Suprapubic skin (tissue), 4 donors: ENCODE results near the gene ZDHHC14.

Source experiments
- CTCF ChIP-seq, 2 donors: fragments of 200-600 bp in 1 of 2; fragments of 450-650 bp in 1 of 2; sonication (generic) in 1 of 2; IDR thresholded peaks; one replicate each; pipeline ENCODE4 v1.5.1; 2016 to 2019; ENCODE audit warnings: antibody characterized with exemption in 2 of 2, mild to moderate bottlenecking in 1 of 2, moderate library complexity in 1 of 2
- POLR2A ChIP-seq, 2 donors: fragments of 450-650 bp; IDR thresholded peaks; one replicate each; pipeline ENCODE4 v1.6.1; 2017; ENCODE audit warnings: antibody characterized with exemption in 2 of 2, mild to moderate bottlenecking in 2 of 2, moderate library complexity in 2 of 2
- POLR2AphosphoS5 ChIP-seq, 3 donors: sonication (generic); formaldehyde crosslinking; IDR thresholded peaks; one replicate each; pipeline ENCODE4 v1.6.1; 2017; ENCODE audit warnings: antibody characterized with exemption in 3 of 3

DNA sequence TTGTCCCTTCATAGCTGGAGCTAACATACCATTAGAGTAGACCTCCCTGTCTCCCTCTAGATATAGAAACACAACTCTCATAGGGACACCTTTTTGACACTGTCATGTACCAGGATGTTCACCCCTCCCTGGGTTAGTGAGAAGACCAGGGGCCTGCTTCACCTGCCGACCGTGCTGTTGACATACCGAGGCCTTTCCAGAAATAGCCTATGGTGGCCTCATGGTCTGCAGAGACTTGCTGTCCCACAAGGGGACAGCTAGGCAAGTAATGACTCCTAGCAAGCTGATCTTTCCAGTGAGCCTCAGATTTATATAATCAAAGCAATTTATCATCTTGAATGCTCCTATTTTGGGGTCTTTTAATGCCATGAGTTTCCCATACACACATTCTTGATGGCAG, 15.0 kb downstream of the ZDHHC14 start:
- TF ChIP-seq CTCF (IDR thresholded peaks at IDR 0.05) (no peak), POLR2AphosphoS5 (IDR thresholded peaks at IDR 0.05) (no peak), POLR2A (IDR thresholded peaks at IDR 0.05) (no peak)
